Endothelial cell of hepatic sinusoid (primary cell): ENCODE data around the gene MAN2C1.

Source experiments
- in situ Hi-C: cut with HindIII; loops from 2 replicates; pipeline ENCODE4 v1.10.0; 2017; ENCODE audit warnings: low sequenced_read_pairs

MAN2C1 gene

GRCh38 chr15:75367913-75368688 is at the start of gene MAN2C1:
TSS of gene MAN2C1 (minus strand) at chr15:75368607. CDS start at chr15:75368583, 24 bp downstream.
- in situ Hi-C loops = no loop called here

- in situ Hi-C loops = no loop called here
Observed at GRCh38 chr15:75416584-75416983, 48.2 kb upstream of the MAN2C1 start.

- in situ Hi-C loops = no loop called here
Observed at GRCh38 chr15:75410196-75410595, 41.8 kb upstream of the MAN2C1 start.

- in situ Hi-C loops = no loop called here
Observed at GRCh38 chr15:75407083-75407482, 38.7 kb upstream of the MAN2C1 start.

- in situ Hi-C loops = no loop called here
Observed at GRCh38 chr15:75403892-75404291, 35.5 kb upstream of the MAN2C1 start.

- in situ Hi-C loops = no loop called here
Observed at GRCh38 chr15:75397494-75397893, 29.1 kb upstream of the MAN2C1 start.

- in situ Hi-C loops = no loop called here
Observed at GRCh38 chr15:75389791-75390382, 21.5 kb upstream of the MAN2C1 start.

- in situ Hi-C loops = loop anchor here (5.0 kb wide), 1 partner anchor 48 kb away; no protein-coding TSS in a partner anchor
Observed at GRCh38 chr15:75383986-75384385, 15.6 kb upstream of the MAN2C1 start.

- in situ Hi-C loops = loop anchor here (5.0 kb wide), 1 partner anchor 52 kb away; no protein-coding TSS in a partner anchor
Observed at GRCh38 chr15:75380773-75381172, 12.4 kb upstream of the MAN2C1 start.

- in situ Hi-C loops = no loop called here
Observed at GRCh38 chr15:75371901-75372688, 3.7 kb upstream of the MAN2C1 start.

- in situ Hi-C loops = no loop called here
Observed at GRCh38 chr15:75371486-75371885, 3.1 kb upstream of the MAN2C1 start.

- in situ Hi-C loops = no loop called here
Observed at GRCh38 chr15:75369897-75370581, 1.6 kb upstream of the MAN2C1 start.

GRCh38 chr15:75368689-75369239 is 357 bp upstream of the MAN2C1 start:
- in situ Hi-C loops = no loop called here

- in situ Hi-C loops = no loop called here
Observed at GRCh38 chr15:75367406-75367912, 948 bp downstream of the MAN2C1 start.

- in situ Hi-C loops = no loop called here
Observed at GRCh38 chr15:75367006-75367405, 1.4 kb downstream of the MAN2C1 start.

GRCh38 chr15:75366163-75366562 is 2.2 kb downstream of the MAN2C1 start:
- in situ Hi-C loops = no loop called here

GRCh38 chr15:75364881-75365280 is 3.5 kb downstream of the MAN2C1 start:
- in situ Hi-C loops = no loop called here

- in situ Hi-C loops = no loop called here
Observed at GRCh38 chr15:75363786-75364185, 4.6 kb downstream of the MAN2C1 start.

- in situ Hi-C loops = no loop called here
Observed at GRCh38 chr15:75362642-75363249, 5.7 kb downstream of the MAN2C1 start.
